ENCODE measurements around the gene PILRA.

DNA sequence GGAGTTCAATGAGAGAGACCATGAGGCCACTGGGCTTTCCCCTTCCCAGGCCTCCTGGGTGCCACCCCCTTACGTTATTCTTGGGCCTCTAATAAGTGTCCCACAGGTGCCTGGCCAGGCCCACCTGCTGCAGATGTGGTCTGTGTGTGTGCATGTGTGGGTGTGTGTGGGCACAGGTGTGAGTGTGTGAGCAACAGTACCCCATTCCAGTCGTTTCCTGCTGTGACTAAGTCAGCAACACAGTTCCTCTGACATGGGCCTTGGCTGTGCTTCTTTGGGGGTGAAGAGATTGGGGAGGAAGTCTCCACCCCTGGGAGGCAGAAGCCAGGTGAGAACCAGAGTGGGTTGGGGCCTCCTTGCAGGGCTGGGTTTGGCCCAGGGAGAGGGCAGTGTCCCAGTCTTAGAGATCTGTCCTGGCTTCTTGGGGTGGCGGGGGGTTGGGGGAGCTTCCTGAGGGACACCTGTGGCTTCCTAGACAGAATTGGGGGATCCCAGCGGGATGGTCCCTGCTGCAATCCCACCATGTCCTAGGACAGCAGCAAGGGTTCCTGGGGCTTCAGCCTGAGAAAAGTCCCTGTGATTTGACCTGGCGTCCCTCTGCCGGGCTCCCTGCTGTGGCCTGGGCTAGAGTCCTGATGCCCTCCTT is 19.5 kb upstream of the PILRA start:
- TF ChIP-seq CTCF (IDR thresholded peaks at IDR 0.05), result no peak
- TF ChIP-seq POLR2A (IDR thresholded peaks at IDR 0.05), result no peak

Data from tibial nerve (tissue), 3 donors.